SK-N-MC (cell line): ENCODE data around the gene SETD1A.

Experiments used
- DNase-seq: peaks from one replicate; pipeline ENCODE4 v3.0.0-alpha.2; 2011; ENCODE audit warnings: low read depth, low spot score
- H3K27ac ChIP-seq: fragments of 200-600 bp; sonication (generic); 2 replicates; pipeline ENCODE4 v1.5.1; 2016; ENCODE audit warnings: mixed run types
- H3K36me3 ChIP-seq: fragments of 200-600 bp; sonication (generic); 2 replicates; pipeline ENCODE4 v1.6.1; 2017; ENCODE audit warnings: antibody characterized with exemption, low read length, mixed read lengths; ENCODE audit not compliant: insufficient read depth
- H3K4me3 ChIP-seq: fragments of 200-600 bp; sonication (generic); 2 replicates; pipeline ENCODE4 v1.5.1; 2016
- H3K9ac ChIP-seq: fragments of 200-600 bp; sonication (generic); 2 replicates; pipeline ENCODE4 v1.8.0; 2017; ENCODE audit warnings: mixed run types, mixed read lengths; ENCODE audit not compliant: insufficient read length
- H3K9me3 ChIP-seq: fragments of 200-600 bp; sonication (generic); 2 replicates; pipeline ENCODE4 v1.6.1; 2017; ENCODE audit warnings: low read depth, mild to moderate bottlenecking, antibody characterized with exemption, low read length, moderate library complexity, mixed read lengths
- EZH2 ChIP-seq: fragments of 200-600 bp; sonication (generic); IDR thresholded peaks from one replicate; pipeline ENCODE4 v1.6.1; 2017; ENCODE audit warnings: antibody characterized with exemption
- FOXP2 ChIP-seq: optimal IDR thresholded peaks from 2 replicates; pipeline ENCODE3; 2011; ENCODE audit warnings: mild to moderate bottlenecking, moderate library complexity; ENCODE audit not compliant: insufficient read depth; ENCODE audit errors: extremely low read length, control extremely low read depth
- POLR2AphosphoS5 ChIP-seq: IDR thresholded peaks from 2 replicates; pipeline ENCODE4 v1.6.1; 2012; ENCODE audit warnings: mild to moderate bottlenecking, low read depth, low read length, borderline replicate concordance

SETD1A gene

GRCh38 chr16:31003744-31004143 is 46.2 kb downstream of the SETD1A start:
- TF ChIP-seq EZH2 (no peak), FOXP2 (no peak), POLR2AphosphoS5 (no peak)
- DNase-seq, result no peak
- Histone ChIP-seq H3K27ac (no peak overlapping the region), H3K9me3 (no peaks in the 10 kb centered on the region), H3K4me3 (no peak overlapping the region), H3K36me3 (no peaks in the 10 kb centered on the region), H3K9ac (no peak overlapping the region)

- TF ChIP-seq FOXP2 (no peak), POLR2AphosphoS5 (no peak), EZH2 (no peak)
- H3K4me3 ChIP-seq, result no peak overlapping the region
- no peak for DNase-seq
Observed at GRCh38 chr16:31004658-31005057, 47.1 kb downstream of the SETD1A start.

GRCh38 chr16:31005350-31006085 is 48.0 kb downstream of the SETD1A start:
- no peak overlapping the region for H3K27ac ChIP-seq
- DNase-seq, result no peak

More at GRCh38 chr16:31004658-31005057, 47.1 kb downstream of the SETD1A start:
- Histone ChIP-seq H3K9ac (no peak overlapping the region), H3K27ac (no peak overlapping the region), H3K36me3 (no peaks in the 10 kb centered on the region), H3K9me3 (no peaks in the 10 kb centered on the region)

GRCh38 chr16:31006086-31006385 is 48.5 kb downstream of the SETD1A start:
- Histone ChIP-seq H3K27ac (no peak overlapping the region), H3K9me3 (no peaks in the 10 kb centered on the region), H3K9ac (no peak overlapping the region), H3K36me3 (no peaks in the 10 kb centered on the region), H3K4me3 (no peak overlapping the region)
- no peak for DNase-seq
- TF ChIP-seq EZH2, result no peak
- TF ChIP-seq FOXP2, result no peak
- no peak for TF ChIP-seq POLR2AphosphoS5

More at GRCh38 chr16:31005350-31006085, 48.0 kb downstream of the SETD1A start:
- Histone ChIP-seq H3K36me3 (no peaks in the 10 kb centered on the region), H3K9ac (no peak overlapping the region), H3K4me3 (no peak overlapping the region), H3K9me3 (no peaks in the 10 kb centered on the region)
- TF ChIP-seq FOXP2, result no peak

- no peak for TF ChIP-seq POLR2AphosphoS5
- no peak for TF ChIP-seq FOXP2
- TF ChIP-seq EZH2, result no peak
- Histone ChIP-seq H3K27ac (no peak overlapping the region), H3K9ac (no peak overlapping the region), H3K36me3 (no peaks in the 10 kb centered on the region), H3K9me3 (no peaks in the 10 kb centered on the region), H3K4me3 (no peak overlapping the region)
- DNase-seq, result no peak
Observed at GRCh38 chr16:31006589-31006988, 49.0 kb downstream of the SETD1A start.

- no peak for TF ChIP-seq FOXP2
- TF ChIP-seq POLR2AphosphoS5, result no peak
- no peak for TF ChIP-seq EZH2
- DNase-seq, result no peak
Observed at GRCh38 chr16:31007684-31008083, 50.1 kb downstream of the SETD1A start.

GRCh38 chr16:31008149-31008548 is 50.6 kb downstream of the SETD1A start:
- Histone ChIP-seq H3K27ac (no peak overlapping the region), H3K36me3 (no peaks in the 10 kb centered on the region), H3K9ac (no peak overlapping the region), H3K9me3 (no peaks in the 10 kb centered on the region), H3K4me3 (no peak overlapping the region)
- TF ChIP-seq EZH2 (no peak), FOXP2 (no peak), POLR2AphosphoS5 (no peak)
- no peak for DNase-seq

More at GRCh38 chr16:31007684-31008083, 50.1 kb downstream of the SETD1A start:
- Histone ChIP-seq H3K4me3 (no peak overlapping the region), H3K9ac (no peak overlapping the region), H3K36me3 (no peaks in the 10 kb centered on the region), H3K9me3 (no peaks in the 10 kb centered on the region), H3K27ac (no peak overlapping the region)

GRCh38 chr16:31008551-31008950 is 51.0 kb downstream of the SETD1A start:
- no peak overlapping the region for H3K4me3 ChIP-seq
- no peak overlapping the region for H3K9ac ChIP-seq
- no peaks in the 10 kb centered on the region for H3K9me3 ChIP-seq
- no peaks in the 10 kb centered on the region for H3K36me3 ChIP-seq
- TF ChIP-seq EZH2 (no peak), POLR2AphosphoS5 (no peak), FOXP2 (no peak)
- DNase-seq, result no peak
- no peak overlapping the region for H3K27ac ChIP-seq

- TF ChIP-seq FOXP2 (no peak), EZH2 (no peak), POLR2AphosphoS5 (no peak)
- Histone ChIP-seq H3K9me3 (no peaks in the 10 kb centered on the region), H3K4me3 (no peak overlapping the region), H3K27ac (no peak overlapping the region), H3K9ac (no peak overlapping the region), H3K36me3 (no peaks in the 10 kb centered on the region)
- no peak for DNase-seq
Observed at GRCh38 chr16:31009120-31009519, 51.6 kb downstream of the SETD1A start.
